ENCODE results near the gene SLC22A15. TPM values are rescaled to one million over a fixed set of nuclear protein-coding genes. Genes with fewer than 3 reads are reported as not detected.

Gene SLC22A15
- polyA plus RNA-seq, 1 donor (not counting 4 experiments of a cell fraction or from before 2014, with no cell fraction given): 14.9 TPM

DNA sequence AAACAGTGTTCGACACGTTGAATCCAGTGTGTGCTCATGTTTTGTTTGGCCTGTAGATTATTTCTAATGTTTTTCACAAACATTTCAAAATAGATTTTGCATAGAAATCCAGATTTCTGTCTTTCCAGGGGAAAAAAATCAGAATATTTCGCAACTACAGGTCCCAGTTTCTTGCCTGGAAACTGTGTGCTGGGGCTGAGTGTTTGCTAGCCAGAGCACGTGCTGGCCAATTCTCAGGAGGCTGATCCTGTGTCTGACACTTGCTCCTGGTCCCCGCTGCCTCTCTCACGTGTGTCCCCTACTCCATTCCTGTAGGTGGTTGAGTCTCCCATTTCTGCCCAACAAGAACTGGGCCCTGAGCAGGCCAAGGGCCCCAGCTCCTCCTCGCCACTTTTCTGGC, 137.3 kb downstream of the SLC22A15 start:
- no peak for TF ChIP-seq CTCF (optimal IDR thresholded peaks at IDR 0.05 in 1 of 3, IDR thresholded peaks at IDR 0.05 in 1 of 3, conservative IDR thresholded peaks at IDR 0.05 in 1 of 3; ENCODE audit: extremely low read depth in 1 of 3, insufficient read depth in 2 of 3, low read length in 3 of 3)
- TF ChIP-seq EZH2 (IDR thresholded peaks at IDR 0.05; ENCODE audit: low read length): no peak
- Histone ChIP-seq H3K9ac (ENCODE audit: control insufficient read depth, extremely low read depth, insufficient read depth, low read length) (no peak overlapping the region), H3K4me2 (ENCODE audit: control insufficient read depth, extremely low read depth, insufficient read depth, low read depth, low read length) (no peak overlapping the region), H4K20me1 (ENCODE audit: control insufficient read depth, extremely low read depth, insufficient read depth, low read length) (no peaks in the 10 kb centered on the region), H3K27me3 (ENCODE audit: control insufficient read depth, extremely low read depth, insufficient read depth, low read length) (no peaks in the 10 kb centered on the region), H2AFZ (ENCODE audit: control insufficient read depth, low read length) (no peak overlapping the region), H3K27ac (ENCODE audit: control insufficient read depth, insufficient read depth, low read length) (no peak overlapping the region), H3K4me1 (ENCODE audit: control insufficient read depth, extremely low read depth, insufficient read depth, low read length) (peaks cover 49% of the 10 kb centered on the region), H3K9me3 (ENCODE audit: control insufficient read depth, low read depth, low read length) (no peaks in the 10 kb centered on the region), H3K4me3 (ENCODE audit: control insufficient read depth in 2 of 3, extremely low read depth in 1 of 3, insufficient read depth in 2 of 3, low read depth in 1 of 3, low read length in 3 of 3) (no peak overlapping the region), H3K79me2 (ENCODE audit: control insufficient read depth, insufficient read depth, low read length) (no peaks in the 10 kb centered on the region), H3K36me3 (ENCODE audit: control insufficient read depth in 2 of 2, extremely low read depth in 1 of 2, insufficient read depth in 2 of 2, low read length in 2 of 2) (no peaks in the 10 kb centered on the region), H3K9me1 (ENCODE audit: control insufficient read depth, extremely low read depth, insufficient read depth, low read length) (no peaks in the 10 kb centered on the region)
- dilution Hi-C loops (cut with MboI; ENCODE audit: extremely low pct_ligation_motif_present, low sequenced_read_pairs): no loop called here
- FAIRE-seq: no peak
- DNase-seq (ENCODE audit: low read depth, low spot score): no peak

- Histone ChIP-seq H3K4me2 (ENCODE audit: control insufficient read depth, extremely low read depth, insufficient read depth, low read depth, low read length) (peak overlapping the region; percentile 0), H2AFZ (ENCODE audit: control insufficient read depth, low read length) (no peak overlapping the region), H3K4me1 (ENCODE audit: control insufficient read depth, extremely low read depth, insufficient read depth, low read length) (peaks cover 37% of the 10 kb centered on the region), H3K4me3 (ENCODE audit: control insufficient read depth in 2 of 3, extremely low read depth in 1 of 3, insufficient read depth in 2 of 3, low read depth in 1 of 3, low read length in 3 of 3) (no peak overlapping the region), H3K79me2 (ENCODE audit: control insufficient read depth, insufficient read depth, low read length) (no peaks in the 10 kb centered on the region), H3K9ac (ENCODE audit: control insufficient read depth, extremely low read depth, insufficient read depth, low read length) (no peak overlapping the region), H3K27me3 (ENCODE audit: control insufficient read depth, extremely low read depth, insufficient read depth, low read length) (no peaks in the 10 kb centered on the region), H3K9me1 (ENCODE audit: control insufficient read depth, extremely low read depth, insufficient read depth, low read length) (no peaks in the 10 kb centered on the region), H3K27ac (ENCODE audit: control insufficient read depth, insufficient read depth, low read length) (no peak overlapping the region), H4K20me1 (ENCODE audit: control insufficient read depth, extremely low read depth, insufficient read depth, low read length) (no peaks in the 10 kb centered on the region), H3K9me3 (ENCODE audit: control insufficient read depth, low read depth, low read length) (no peaks in the 10 kb centered on the region), H3K36me3 (ENCODE audit: control insufficient read depth in 2 of 2, extremely low read depth in 1 of 2, insufficient read depth in 2 of 2, low read length in 2 of 2) (no peaks in the 10 kb centered on the region)
- FAIRE-seq (no peak), DNase-seq (ENCODE audit: low read depth, low spot score) (peak; percentile 73)
- no peak for TF ChIP-seq CTCF (optimal IDR thresholded peaks at IDR 0.05 in 1 of 3, IDR thresholded peaks at IDR 0.05 in 1 of 3, conservative IDR thresholded peaks at IDR 0.05 in 1 of 3; ENCODE audit: extremely low read depth in 1 of 3, insufficient read depth in 2 of 3, low read length in 3 of 3)
- no peak for TF ChIP-seq EZH2 (IDR thresholded peaks at IDR 0.05; ENCODE audit: low read length)
- dilution Hi-C loops (cut with MboI; ENCODE audit: extremely low pct_ligation_motif_present, low sequenced_read_pairs): no loop called here
Measured at GRCh38 chr1:116115476-116116439, 139.4 kb downstream of the SLC22A15 start.

All from keratinocyte (primary cell).